OCI-LY7 (cell line): ENCODE measurements around the gene TMEM54.

Source experiments
- CTCF ChIP-seq: fragments of 200-600 bp; sonication (generic); conservative IDR thresholded peaks from 2 replicates; pipeline ENCODE4 v1.5.1; 2014; ENCODE audit warnings: mild to moderate bottlenecking, antibody characterized with exemption, low read length, moderate library complexity, mixed read lengths
- EZH2phosphoT487 ChIP-seq: fragments of 200-600 bp; sonication (generic); IDR thresholded peaks from 2 replicates; pipeline ENCODE4 v1.6.1; 2018; ENCODE audit warnings: low read depth, borderline replicate concordance, mild to moderate bottlenecking, mixed run types, antibody characterized with exemption, low read length, moderate library complexity, mixed read lengths

GRCh38 chr1:32888677-32889420 lies 12.3 kb downstream of the TMEM54 start:
- TF ChIP-seq CTCF: no peak
- TF ChIP-seq EZH2phosphoT487: no peak
